ENCODE measurements around the gene CCL27.
A peak's percentile ranks its signal among the peaks of the same experiment; 100 is the strongest.
"Not testable (repeated sequence)": the region's sequence is repeated elsewhere in the genome, so short reads cannot be mapped to it uniquely, and the experiment has no call there.

The CCL27 gene

GRCh38 chr9:34648673-34649072 is 13.8 kb downstream of the CCL27 start:
- DNase-seq: no peak

- no peak for DNase-seq
Observed at GRCh38 chr9:34647651-34648050, 14.8 kb downstream of the CCL27 start.

GRCh38 chr9:34647084-34647403 is 15.4 kb downstream of the CCL27 start:
- DNase-seq: no peak

GRCh38 chr9:34646211-34647083 is 16.0 kb downstream of the CCL27 start, which contains the start of gene GALT:
Gene GALT (plus strand): TSS chr9:34646675. CDS start chr9:34646705, 30 bp downstream.
- peak; percentile 74 for DNase-seq

- DNase-seq: no peak
Observed at GRCh38 chr9:34644766-34645314, 17.6 kb downstream of the CCL27 start.

- DNase-seq: no peak
Observed at GRCh38 chr9:34642679-34643078, 19.8 kb downstream of the CCL27 start.

- not testable (repeated sequence) for DNase-seq
Observed at GRCh38 chr9:34639322-34639721, 23.1 kb downstream of the CCL27 start.

- no peak for DNase-seq
Observed at GRCh38 chr9:34638138-34638445, 24.4 kb downstream of the CCL27 start.

GRCh38 chr9:34637356-34638137 is 24.9 kb downstream of the CCL27 start, which contains the start of gene SIGMAR1:
Gene SIGMAR1 (minus strand): TSS chr9:34637787. CDS start chr9:34637697, 90 bp downstream.
- peak; percentile 88 for DNase-seq

- DNase-seq: peak; percentile 35
Observed at GRCh38 chr9:34636791-34637355, 25.6 kb downstream of the CCL27 start.

GRCh38 chr9:34635556-34635955 is 26.9 kb downstream of the CCL27 start:
- no peak for DNase-seq

- no peak for DNase-seq
Observed at GRCh38 chr9:34634551-34635248, 27.8 kb downstream of the CCL27 start.

GRCh38 chr9:34633851-34634550 is 28.5 kb downstream of the CCL27 start:
- DNase-seq: peak; percentile 49

- DNase-seq: no peak
Observed at GRCh38 chr9:34633166-34633565, 29.3 kb downstream of the CCL27 start.

- no peak for DNase-seq
Observed at GRCh38 chr9:34630402-34631154, 31.9 kb downstream of the CCL27 start.

GRCh38 chr9:34629491-34629808 is 33.0 kb downstream of the CCL27 start:
- DNase-seq: no peak

GRCh38 chr9:34628656-34629490 is 33.6 kb downstream of the CCL27 start, which contains the start of gene ARID3C:
Gene ARID3C (minus strand): TSS chr9:34629066. CDS start chr9:34628014, 1,052 bp downstream.
- no peak for DNase-seq

GRCh38 chr9:34627716-34628655 is 34.5 kb downstream of the CCL27 start:
- no peak for DNase-seq

- no peak for DNase-seq
Observed at GRCh38 chr9:34625186-34625486, 37.3 kb downstream of the CCL27 start.

Data from HCEC 1CT (cell line).